ENCODE data around the gene TTC8.

DNA sequence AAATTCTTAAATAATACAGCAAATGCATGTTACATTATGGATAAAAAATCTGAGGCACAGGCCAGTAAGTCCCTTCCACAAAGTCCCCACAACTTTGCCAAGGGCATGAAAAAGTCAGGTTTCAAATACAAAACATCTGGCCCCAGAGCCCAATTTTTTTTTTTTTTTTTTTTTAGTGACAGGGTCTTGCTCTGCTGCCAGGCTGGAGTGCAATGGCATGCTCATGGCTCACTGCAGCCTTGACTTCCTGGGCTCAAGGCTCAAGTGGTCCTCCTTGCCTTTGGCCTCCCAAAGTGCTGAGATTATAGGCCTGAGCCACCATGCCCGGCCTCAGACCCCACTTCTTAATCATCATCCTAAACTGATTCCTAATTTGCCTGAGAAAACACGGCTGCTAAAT is 3.1 kb upstream of the TTC8 start:
- TF ChIP-seq, protein P1, sequence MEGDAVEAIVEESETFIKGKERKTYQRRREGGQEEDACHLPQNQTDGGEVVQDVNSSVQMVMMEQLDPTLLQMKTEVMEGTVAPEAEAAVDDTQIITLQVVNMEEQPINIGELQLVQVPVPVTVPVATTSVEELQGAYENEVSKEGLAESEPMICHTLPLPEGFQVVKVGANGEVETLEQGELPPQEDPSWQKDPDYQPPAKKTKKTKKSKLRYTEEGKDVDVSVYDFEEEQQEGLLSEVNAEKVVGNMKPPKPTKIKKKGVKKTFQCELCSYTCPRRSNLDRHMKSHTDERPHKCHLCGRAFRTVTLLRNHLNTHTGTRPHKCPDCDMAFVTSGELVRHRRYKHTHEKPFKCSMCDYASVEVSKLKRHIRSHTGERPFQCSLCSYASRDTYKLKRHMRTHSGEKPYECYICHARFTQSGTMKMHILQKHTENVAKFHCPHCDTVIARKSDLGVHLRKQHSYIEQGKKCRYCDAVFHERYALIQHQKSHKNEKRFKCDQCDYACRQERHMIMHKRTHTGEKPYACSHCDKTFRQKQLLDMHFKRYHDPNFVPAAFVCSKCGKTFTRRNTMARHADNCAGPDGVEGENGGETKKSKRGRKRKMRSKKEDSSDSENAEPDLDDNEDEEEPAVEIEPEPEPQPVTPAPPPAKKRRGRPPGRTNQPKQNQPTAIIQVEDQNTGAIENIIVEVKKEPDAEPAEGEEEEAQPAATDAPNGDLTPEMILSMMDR (IDR thresholded peaks at IDR 0.05): no peak
- TF ChIP-seq POLR2AphosphoS5 (IDR thresholded peaks at IDR 0.05): no peak
- TF ChIP-seq POLR2A (IDR thresholded peaks at IDR 0.05): no peak

Data from upper lobe of left lung (tissue), 4 donors.